GM21528 (cell line): Measurements from ENCODE around the gene GPSM1.

Experiments
- ATAC-seq: cut with Tn5 transposase; IDR thresholded peaks from one replicate; pipeline ENCODE4 v1.9.1; 2021; ENCODE audit warnings: mild to moderate bottlenecking, moderate library complexity; ENCODE audit not compliant: unreplicated experiment, low FRiP score

GPSM1 gene, protein sequence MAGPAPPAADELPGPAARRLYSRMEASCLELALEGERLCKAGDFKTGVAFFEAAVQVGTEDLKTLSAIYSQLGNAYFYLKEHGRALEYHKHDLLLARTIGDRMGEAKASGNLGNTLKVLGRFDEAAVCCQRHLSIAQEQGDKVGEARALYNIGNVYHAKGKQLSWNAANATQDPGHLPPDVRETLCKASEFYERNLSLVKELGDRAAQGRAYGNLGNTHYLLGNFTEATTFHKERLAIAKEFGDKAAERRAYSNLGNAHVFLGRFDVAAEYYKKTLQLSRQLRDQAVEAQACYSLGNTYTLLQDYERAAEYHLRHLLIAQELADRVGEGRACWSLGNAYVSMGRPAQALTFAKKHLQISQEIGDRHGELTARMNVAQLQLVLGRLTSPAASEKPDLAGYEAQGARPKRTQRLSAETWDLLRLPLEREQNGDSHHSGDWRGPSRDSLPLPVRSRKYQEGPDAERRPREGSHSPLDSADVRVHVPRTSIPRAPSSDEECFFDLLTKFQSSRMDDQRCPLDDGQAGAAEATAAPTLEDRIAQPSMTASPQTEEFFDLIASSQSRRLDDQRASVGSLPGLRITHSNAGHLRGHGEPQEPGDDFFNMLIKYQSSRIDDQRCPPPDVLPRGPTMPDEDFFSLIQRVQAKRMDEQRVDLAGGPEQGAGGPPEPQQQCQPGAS

DNA sequence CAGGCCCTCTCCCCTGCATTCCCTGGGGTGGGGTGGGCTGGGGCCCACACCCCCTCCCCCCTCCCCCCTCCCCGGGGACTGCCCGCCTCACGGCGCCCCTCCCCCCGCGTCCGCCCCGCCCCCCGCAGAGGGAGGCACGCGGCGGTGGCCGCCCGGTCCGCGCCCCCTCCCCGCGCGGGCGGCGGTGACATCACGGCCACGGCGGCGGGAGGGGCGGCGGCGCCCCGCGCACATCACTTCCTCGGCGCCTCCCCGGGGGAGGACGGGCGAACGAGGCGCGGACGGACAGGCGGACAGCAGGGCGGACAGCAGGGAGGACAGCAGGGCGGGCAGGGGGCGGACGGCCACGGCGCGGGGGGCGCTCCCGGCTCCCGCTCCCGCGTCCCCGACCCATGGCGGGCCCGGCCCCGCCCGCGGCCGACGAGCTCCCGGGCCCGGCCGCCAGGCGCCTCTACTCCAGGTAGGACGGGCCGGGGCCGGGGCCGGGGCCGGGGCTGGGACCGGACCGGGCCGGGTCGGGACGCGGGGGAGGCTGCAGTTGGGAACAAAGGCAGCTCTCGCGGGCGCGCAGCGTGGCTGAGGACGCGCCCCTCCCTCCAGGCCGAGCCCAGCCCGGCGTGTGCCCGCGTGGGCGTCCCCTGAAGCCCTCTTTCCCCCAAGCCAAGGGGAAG is at the start of gene GPSM1:
GPSM1 (plus strand) TSS at position 236 of the 671 bp plus-strand sequence; CDS start at position 393, 157 bp downstream.
- ATAC-seq = no peak

DNA sequence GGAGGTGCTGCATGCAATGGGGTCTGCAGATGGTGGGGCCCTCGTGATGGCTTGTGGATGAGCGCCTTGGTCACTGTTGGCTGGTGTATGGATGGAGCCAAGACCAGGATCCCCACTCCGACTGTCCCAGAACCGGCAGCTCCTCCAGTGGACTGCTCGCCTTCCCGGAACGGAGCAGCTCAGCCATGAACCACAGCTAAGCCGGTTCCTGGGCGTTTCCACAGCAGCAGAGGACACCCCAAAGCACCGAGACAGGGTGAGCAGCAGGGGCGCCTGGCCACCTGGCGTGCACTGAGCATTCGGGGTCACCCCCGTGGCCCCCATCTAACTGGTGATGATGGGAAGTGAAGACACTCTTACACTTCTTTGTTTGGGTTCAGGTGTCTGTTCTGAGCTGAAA is 49.6 kb upstream of the GPSM1 start:
- ATAC-seq = no peak

DNA sequence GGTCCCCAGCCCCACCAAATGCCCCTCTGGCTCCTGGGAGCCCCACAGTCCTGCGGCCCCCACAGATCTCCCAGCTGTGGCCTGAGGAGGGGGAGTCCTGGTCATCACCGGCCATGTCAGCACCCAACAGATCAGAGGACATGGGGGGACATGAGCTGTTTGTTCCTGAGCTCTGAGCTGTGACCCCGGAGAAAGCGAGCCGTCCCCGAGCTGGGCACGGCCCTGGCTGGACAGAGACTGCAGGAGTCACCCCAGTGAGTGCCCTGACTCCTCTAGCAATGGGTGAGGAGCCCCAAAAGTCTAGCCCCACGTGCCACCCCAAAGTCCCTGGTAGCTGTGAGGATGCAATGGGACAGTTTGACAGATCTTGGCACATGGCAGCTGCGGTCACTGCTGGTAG is 49.1 kb upstream of the GPSM1 start:
- ATAC-seq = no peak

DNA sequence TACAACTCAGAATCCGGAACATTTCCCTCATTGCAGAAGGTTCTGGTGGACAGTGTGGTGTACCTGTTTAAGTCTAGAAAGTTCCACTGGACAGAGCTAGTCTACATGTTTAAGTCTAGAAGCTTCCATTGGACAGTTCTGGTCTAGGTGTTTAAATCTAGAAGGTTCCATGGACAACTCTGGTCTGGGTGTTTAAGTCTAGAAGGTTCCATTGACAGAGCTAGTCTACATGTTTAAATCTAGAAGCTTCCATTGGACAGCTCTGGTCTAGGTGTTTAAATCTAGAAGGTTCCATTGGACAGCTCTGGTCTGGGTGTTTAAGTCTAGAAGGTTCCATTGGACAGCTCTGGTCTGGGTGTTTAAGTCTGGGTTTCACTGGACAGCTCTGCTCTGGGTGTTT is 48.4 kb upstream of the GPSM1 start:
- no peak for ATAC-seq

DNA sequence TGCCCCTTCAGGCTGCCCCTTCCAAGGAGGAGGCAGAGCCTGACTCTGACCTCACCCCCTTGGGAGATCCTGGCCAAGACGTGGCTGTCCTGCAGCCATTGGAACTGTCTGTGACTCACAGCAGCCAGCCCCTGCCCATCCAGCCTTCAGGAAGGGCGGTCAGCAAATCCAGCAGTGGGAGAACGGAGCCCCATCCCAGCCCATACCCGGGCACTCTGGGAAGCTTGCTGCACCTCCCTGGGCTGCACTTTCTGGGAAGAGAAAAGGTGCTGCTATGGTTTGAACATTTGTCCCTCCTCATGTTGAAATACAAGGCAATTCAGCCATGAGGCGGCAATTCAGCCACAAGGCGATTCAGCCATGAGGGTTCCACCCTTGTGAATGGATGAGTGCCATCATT is 47.9 kb upstream of the GPSM1 start:
- ATAC-seq = no peak

DNA sequence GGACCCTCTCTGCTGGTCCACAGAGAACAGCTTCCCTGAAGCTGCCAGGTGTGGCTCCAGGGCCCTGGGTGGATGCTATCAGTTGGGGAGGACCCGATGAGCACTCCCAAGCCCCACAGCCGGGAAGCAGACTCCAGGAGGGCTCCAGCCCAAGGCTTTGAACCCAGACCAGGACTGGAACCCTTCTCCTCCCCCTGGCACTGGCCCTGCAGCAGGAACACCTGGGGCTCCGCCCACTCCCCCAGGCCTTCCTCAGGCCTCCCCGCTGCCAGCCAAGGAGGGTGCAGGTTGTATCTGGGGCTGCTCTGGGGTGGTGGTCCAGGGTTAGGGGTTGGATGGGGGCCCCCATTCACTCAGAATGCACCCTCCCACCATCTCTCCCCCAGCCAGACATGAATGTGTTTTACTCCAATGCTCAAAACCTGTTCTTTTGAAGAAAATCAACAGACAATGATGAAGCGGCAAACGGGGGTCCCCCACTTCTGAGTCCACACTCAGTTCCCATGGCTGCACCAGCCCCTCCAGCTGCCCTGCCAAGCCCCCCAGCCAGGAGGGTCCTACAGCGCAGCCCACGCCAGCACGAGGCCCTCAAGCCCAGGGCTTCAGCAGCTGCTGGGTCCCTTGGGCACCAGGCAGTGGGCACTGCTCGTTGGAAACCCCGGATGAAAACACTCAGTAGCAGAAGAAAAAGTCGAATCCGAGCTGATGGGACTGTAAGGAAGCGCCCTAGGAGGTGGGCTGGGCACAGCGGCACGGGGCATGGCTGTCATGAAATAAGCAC is 46.6 kb upstream of the GPSM1 start:
- ATAC-seq = no peak

DNA sequence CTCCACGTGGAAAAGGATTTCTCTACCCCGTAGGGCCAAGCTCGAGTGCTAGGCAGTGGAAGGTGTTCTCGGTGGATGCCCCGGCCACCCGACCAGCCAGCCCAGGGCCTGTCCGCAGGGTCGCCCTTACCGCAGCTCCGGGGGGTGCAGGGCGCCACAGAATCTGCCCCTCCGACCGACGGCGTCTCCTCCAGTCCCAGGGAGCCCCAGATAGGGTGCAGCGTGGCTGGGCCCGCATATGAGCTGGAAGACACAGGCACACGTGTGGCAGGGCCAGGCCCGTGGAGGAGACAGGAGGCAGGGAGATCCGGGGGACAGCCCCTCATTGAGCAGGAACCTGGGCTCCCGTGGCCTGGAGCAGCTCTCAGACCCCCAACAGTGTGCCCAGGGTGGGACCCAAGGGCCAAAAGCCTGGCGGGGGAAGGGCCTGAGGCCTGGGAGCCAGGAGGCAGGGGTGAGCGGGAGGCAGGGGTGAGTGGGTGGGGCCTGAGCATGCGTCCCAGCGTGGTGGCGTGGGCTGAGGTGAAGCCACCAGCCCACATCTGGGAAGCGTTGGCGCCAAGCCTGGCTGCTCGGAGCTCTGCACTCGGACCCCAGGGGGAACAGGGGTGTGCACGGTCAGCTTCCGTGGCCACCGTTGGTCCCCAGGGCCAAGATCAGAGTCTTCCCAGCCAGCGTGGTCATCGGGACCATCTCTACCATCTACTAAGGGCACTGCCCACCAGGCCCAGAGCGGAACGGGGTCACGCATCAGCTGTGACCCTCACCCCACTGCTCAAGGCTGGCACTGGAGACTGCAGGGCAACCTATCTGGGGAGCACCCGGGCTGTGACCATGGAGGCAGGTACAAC is 45.7 kb upstream of the GPSM1 start:
- ATAC-seq = no peak

DNA sequence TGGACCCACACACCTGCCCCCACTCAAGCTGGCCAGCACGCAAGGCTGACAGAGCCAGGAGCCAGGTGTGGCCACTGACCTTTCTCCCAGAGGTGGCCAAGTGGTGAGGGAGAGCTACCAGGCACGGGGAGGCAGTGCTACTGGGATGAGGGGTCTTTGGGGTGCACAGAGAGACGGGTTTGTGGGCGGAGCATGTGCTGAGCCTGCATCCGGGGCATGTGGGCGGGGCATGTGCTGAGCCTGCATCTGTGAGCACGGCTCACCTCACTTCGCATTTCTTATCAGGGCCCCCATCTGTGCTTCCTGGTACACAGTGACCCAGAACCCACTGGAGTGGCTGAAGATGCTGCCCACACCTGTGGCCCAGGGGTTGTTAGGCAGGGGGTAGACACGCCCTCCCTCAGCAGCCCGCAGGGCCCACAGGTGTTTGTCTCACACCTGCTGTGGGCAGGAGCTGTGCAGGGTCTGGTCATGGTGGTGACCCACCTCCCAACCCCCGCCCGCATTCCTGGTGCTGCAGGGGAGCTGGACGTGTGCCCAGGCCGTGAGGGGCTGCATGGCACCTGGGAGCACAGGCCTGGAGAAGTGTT is 45.0 kb upstream of the GPSM1 start:
- ATAC-seq = no peak

DNA sequence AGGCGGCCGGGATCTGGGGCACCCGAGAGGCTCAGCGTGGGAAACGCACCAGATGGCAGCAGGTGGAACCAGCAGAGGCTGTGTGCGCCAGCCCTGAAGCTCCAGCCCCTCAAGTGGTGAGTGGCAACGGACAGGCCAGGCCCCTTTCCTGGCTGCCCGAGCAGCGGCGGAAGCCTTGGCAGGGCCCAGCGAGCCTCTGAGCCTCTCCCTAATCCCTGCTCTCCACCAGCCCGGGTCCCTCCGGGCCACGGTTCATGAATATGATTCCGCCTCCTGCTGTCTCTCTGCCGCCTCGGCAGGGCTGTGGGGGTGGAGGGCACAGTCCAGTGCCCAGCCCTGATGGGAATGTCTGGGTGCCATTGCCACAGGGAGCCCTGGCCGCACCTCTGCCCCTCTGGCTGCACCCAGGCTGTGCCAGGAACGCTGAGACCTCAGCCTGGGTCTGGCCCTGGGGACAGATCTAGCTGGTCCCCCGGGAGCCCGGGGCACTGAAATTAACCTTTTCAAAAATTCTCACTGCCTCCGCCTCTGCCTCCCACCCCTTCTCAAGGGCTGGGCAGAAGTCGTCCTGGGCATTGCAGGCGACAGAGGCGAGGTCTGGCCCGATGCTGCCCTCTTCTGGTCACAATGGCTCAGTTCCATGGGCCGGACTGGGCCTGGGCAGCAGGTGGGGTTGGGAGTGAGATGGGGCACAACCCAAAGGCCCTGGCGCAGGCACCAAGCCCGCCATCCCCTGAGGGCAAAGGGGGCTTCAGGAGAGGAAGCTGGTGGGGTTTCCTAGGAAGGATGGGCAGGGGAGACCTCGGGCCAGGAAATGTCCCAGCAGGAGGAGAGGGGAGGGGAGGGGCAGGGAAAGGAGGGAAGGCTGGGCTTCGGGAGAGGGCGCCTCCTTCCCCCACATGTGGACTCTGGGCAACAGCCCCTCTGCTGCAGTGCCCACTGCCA is 43.8 kb upstream of the GPSM1 start:
- ATAC-seq = no peak

DNA sequence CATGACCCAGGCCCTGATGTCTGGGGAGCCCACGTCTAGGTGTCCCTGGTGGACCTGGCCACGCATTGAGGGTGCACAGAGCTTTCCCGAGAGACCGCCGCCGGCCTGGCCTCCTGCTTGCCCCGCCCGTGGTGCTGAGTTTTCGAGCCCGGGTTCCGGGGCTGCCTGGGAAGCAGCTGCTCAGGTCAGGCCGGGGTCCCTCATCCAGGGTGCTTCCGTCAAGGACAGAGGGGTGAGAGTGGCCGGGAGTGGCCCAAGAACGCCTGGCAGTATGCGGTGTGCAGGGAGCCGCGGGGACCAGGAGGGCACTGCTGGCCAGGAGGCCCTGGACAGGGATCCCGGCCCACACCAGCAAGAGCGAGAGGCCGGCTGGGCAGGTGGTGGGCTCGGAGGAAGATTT is 43.0 kb upstream of the GPSM1 start:
- no peak for ATAC-seq

DNA sequence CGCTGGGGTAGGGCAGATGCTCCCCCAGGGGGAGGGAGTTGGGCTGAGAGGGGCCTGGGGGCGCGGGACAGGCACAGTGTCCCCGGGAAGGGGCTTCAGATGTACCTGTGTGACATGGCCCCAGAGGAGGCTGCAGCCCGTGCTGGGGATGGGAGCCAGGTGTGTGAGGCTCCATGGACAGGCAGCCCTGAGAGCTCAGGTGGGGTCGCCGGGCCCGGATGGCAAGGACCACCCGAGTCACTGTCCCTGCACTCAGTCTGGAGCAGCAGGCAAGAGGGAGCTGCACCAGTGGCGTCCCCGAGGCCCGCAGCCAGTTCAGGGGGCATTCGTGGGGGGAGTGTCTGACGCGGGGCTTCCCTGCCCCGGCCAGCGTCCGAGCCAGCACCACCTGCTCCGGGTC is 42.4 kb upstream of the GPSM1 start:
- no peak for ATAC-seq

DNA sequence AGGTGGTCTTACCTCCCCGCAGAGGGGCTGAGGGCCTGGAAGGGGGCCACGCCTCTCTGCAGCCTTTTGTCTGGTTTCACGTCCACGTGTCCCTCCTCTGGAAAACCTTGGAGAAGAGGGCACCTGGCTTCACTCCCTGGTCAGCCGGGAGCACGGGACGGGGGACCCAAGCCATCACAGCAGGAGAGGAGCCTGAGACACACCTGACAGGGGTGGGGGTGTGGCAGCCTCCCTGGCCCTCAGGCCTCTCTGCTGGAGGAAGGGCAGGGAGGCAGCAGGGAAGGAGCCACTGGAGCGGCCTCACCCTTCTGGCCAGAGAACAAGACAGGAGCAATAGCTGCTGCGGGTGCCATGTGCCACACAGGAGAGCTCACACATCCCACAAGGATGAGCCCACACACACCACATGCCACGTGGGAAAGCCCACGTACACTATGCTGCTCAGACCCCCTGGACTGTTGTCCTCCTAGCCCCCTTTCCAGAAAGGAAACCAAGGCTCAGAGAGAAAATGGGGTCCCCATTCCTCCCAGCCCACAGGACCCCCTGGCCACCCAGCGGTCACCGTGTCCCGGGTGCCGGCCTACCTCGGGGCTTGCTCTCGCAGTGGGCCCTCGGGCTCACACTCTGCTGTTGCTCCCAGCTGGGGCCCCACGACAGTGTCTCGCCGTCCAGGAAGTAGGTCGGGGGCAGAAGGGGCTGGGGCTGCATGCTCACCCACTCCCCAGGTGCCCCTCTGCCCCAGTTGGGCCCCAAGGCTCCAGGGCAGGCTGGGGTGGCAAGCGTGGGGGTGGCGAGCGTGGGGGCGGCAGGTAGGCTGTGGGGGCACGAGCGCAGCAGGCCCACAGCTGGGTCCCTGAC is 41.6 kb upstream of the GPSM1 start:
- ATAC-seq = no peak

DNA sequence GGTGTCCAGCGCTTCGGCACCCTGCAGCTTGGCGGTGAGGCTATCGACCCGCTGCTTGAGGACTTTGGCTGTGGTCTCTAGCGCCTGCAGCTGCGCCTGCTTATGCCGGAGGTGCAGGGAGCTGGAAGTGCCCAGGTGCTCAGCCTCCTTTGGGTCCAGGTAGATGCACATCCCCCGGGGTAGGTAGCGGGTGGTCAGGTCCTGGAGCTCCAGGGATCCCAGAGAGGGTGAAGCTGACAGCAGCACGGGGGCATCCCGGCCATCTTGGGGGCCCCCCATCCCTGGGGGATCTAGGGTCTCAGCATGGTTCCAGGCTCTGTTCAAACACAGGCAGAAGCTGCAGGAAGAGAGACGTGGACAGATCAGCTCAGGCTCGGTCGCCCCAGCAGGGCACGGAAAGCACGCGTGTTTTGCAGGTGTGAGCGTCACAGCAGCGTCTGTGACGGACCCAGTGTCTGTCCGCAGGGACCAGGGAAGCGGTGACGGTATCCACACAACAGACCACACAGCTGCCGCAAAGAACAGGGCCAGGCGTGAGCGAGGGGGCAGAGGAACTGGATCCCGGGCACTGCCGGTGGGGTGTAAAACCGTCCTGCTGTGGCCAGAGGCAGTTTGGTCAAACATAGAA is 40.9 kb upstream of the GPSM1 start:
- no peak for ATAC-seq

DNA sequence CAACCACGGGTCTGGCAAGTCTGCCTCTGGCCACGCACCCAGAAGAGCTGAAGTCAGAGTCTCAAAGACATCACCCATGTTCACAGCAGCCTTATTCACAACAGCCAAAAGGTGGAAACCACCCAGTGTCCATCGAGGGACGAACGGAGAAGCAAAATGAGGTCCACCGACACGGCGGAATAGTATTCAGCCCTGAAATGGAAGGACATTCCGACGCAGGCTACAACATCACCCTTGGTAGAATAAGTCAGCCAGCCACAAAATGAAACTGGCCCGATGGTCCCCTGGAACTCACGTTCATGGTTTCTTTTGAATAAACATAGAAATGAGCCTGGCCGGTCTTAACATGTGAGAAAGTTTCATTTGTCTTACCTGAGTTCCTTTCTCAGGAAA is 40.4 kb upstream of the GPSM1 start:
- ATAC-seq = no peak

DNA sequence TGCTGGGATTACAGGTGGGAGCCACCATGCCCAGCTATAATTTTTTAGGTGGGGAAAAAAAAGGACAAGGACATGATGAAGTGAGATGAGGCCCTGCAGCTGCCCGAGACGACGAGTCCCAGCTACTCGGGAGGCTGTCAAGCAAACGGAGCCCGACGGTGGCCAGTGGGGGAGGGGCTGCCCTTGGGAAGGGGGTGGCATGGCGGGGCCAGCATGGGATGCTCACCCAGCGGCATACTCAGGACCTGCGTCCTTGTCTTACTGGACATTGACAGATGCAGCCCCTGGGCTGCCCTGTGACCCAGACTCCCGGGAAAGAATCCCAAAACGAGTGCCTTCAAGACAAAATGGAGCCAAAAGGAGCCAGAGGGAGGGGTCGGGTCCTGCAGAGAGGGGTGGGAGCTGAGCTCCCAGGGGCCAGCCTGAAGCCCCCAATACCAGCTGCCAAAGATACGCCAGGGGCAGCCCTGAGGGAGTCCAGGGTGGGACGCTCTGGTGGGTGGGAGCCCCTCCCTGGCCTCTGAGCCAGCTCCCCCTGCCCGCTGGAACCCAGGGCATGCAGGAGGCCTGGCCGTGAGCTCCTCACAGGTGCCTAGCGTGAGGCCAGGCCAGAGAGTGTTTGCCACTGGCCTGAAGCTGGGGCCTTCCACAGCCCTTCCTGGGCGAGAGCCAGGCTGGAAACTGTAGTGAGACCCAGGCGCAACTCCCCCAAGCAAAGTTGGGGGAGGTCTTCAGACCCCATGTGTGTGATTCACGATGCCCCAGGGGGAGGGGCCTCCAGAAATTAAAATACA is 39.2 kb upstream of the GPSM1 start:
- no peak for ATAC-seq
